Upper lobe of left lung (tissue), 6 donors: ENCODE measurements around the gene ZSCAN25. TPM values are rescaled to one million over a fixed set of nuclear protein-coding genes. Genes with fewer than 3 reads are reported as not detected.

Experiments
- ATAC-seq, 2 donors: fragments of 200-7000 bp; cut with Tn5 transposase; one replicate each; pipeline ENCODE4 v1.9.1; 2022; ENCODE audit warnings: mild to moderate bottlenecking in 2 of 2, moderate library complexity in 2 of 2; ENCODE audit not compliant: low FRiP score in 2 of 2
- DNase-seq, 2 donors: peaks; one replicate each; pipeline ENCODE4 v3.0.0-alpha.2; 2019 to 2020
- H3K27ac ChIP-seq, 4 donors: fragments of 200-600 bp; sonication (generic); one replicate each; pipeline ENCODE4 v1.5.1; 2016 to 2019
- H3K27me3 ChIP-seq, 4 donors: fragments of 200-600 bp; sonication (generic); one replicate each; pipeline ENCODE4 v1.5.1; 2017 to 2019
- H3K36me3 ChIP-seq, 4 donors: fragments of 200-600 bp; sonication (generic); one replicate each; pipeline ENCODE4 v1.5.1; 2016 to 2019
- H3K4me1 ChIP-seq, 4 donors: fragments of 200-600 bp; sonication (generic); one replicate each; pipeline ENCODE4 v1.5.1; 2018 to 2019
- H3K4me3 ChIP-seq, 4 donors: fragments of 200-600 bp; sonication (generic); one replicate each; pipeline ENCODE4 v1.5.1; 2017 to 2019; ENCODE audit warnings: mild to moderate bottlenecking in 2 of 4, moderate library complexity in 1 of 4
- H3K9me3 ChIP-seq, 4 donors: fragments of 200-600 bp; sonication (generic); one replicate each; pipeline ENCODE4 v1.5.1; 2018 to 2019
- CTCF ChIP-seq, 6 experiments: fragments of 450-650 bp in 4 of 6; fragments of 200-600 bp in 2 of 6; sonication (generic) in 2 of 6; IDR thresholded peaks; one replicate each; pipeline ENCODE4 v1.5.1; 2016 to 2019; ENCODE audit warnings: antibody characterized with exemption in 6 of 6
- EP300 ChIP-seq, 4 donors: sonication (generic); formaldehyde crosslinking; IDR thresholded peaks; one replicate each; pipeline ENCODE4 v1.5.1; 2017; ENCODE audit warnings: antibody characterized with exemption in 4 of 4, control low read depth in 2 of 4
- POLR2A ChIP-seq, 4 donors: fragments of 450-650 bp; IDR thresholded peaks; one replicate each; pipeline ENCODE4 v1.5.1; 2016 to 2017; ENCODE audit warnings: antibody characterized with exemption in 4 of 4, mild to moderate bottlenecking in 2 of 4
- POLR2AphosphoS5 ChIP-seq, 2 donors: sonication (generic); formaldehyde crosslinking; IDR thresholded peaks; one replicate each; pipeline ENCODE4 v1.5.1; 2017; ENCODE audit warnings: antibody characterized with exemption in 2 of 2
- WGBS, 2 donors: methylation state at CpG; one replicate each; pipeline ENCODE4 v1.1.5; 2017 to 2018; 5-methylcytosine and 5-hydroxymethylcytosine counted together
- total RNA-seq, 6 donors: library from RNA; depleted of rRNA in 4 of 6; stranded (reverse); fragments of >200 nt in 4 of 6; gene quantifications; one replicate each; pipeline versions ENCODE4 v1.1.0 to v1.2.1, GENCODE V29; 2016 to 2021
- donor health status: DM: no; HTN: no; CAD: no; lungs with moderate emphysema.
- donor health status: DM: no; HTN: yes; CAD: no; lungs with severe emphysema.

ZSCAN25 gene
- total RNA-seq, 6 donors from 2014 or later, result 16.4 to 54.5 (median 18.2) TPM

- Histone ChIP-seq H3K9me3 (no peaks in the 10 kb centered on the region), H3K4me1 (peaks cover 10 to 28% (median 14%) of the 10 kb centered on the region in 4 donors), H3K27ac (no peak overlapping the region), H3K4me3 (no peak overlapping the region), H3K27me3 (no peaks in the 10 kb centered on the region), H3K36me3 (peaks cover 44 to 93% (median 90%) of the 10 kb centered on the region in 4 donors)
- no peak for ATAC-seq
- WGBS, 2 donors, result 92 to 95% methylated on average over 10 of the region's 10 CpGs
- no peak for TF ChIP-seq EP300 (IDR thresholded peaks at IDR 0.05)
- TF ChIP-seq POLR2AphosphoS5 (IDR thresholded peaks at IDR 0.05), result no peak
- no peak for TF ChIP-seq CTCF (IDR thresholded peaks at IDR 0.05)
- TF ChIP-seq POLR2A (IDR thresholded peaks at IDR 0.05), result no peak
- no peak for DNase-seq
Observed at GRCh38 chr7:99622596-99622995, 5.8 kb downstream of the ZSCAN25 start.

- H3K36me3 ChIP-seq, result peaks cover 44 to 99% (median 96%) of the 10 kb centered on the region in 4 donors
- DNase-seq (no peak), ATAC-seq (no peak)
- no peaks in the 10 kb centered on the region for H3K27me3 ChIP-seq
- no peaks in the 10 kb centered on the region for H3K9me3 ChIP-seq
- TF ChIP-seq POLR2AphosphoS5 (IDR thresholded peaks at IDR 0.05) (no peak), EP300 (IDR thresholded peaks at IDR 0.05) (no peak), POLR2A (IDR thresholded peaks at IDR 0.05) (no peak), CTCF (IDR thresholded peaks at IDR 0.05) (no peak)
- H3K4me3 ChIP-seq, result no peak overlapping the region
- H3K4me1 ChIP-seq, result peaks cover 4 to 22% (median 8%) of the 10 kb centered on the region in 4 donors
- H3K27ac ChIP-seq, result peak overlapping the region in 1 of 4 donors; percentile 4
- WGBS, 2 donors, result 84 to 86% methylated on average over 7 of the region's 7 CpGs
Observed at GRCh38 chr7:99623091-99623693, 6.4 kb downstream of the ZSCAN25 start.

GRCh38 chr7:99623702-99624447 lies 7.1 kb downstream of the ZSCAN25 start:
- peaks cover 0 to 16% (median 7%) of the 10 kb centered on the region in 4 donors for H3K4me1 ChIP-seq
- H3K27me3 ChIP-seq, result no peaks in the 10 kb centered on the region
- H3K27ac ChIP-seq, result peak overlapping the region in 3 of 4 donors; percentile 8 to 57 (median 36)
- peak in 1 of 2 donors; percentile 24 for ATAC-seq
- peaks cover 49 to 100% (median 96%) of the 10 kb centered on the region in 4 donors for H3K36me3 ChIP-seq
- no peak overlapping the region for H3K4me3 ChIP-seq
- H3K9me3 ChIP-seq, result no peaks in the 10 kb centered on the region
- DNase-seq, result no peak
- 91% methylated on average over 9 of the region's 9 CpGs for WGBS, 2 donors
- TF ChIP-seq POLR2AphosphoS5 (IDR thresholded peaks at IDR 0.05), result no peak
- no peak for TF ChIP-seq EP300 (IDR thresholded peaks at IDR 0.05)
- no peak for TF ChIP-seq CTCF (IDR thresholded peaks at IDR 0.05)
- no peak for TF ChIP-seq POLR2A (IDR thresholded peaks at IDR 0.05)

GRCh38 chr7:99624484-99624883 lies 7.7 kb downstream of the ZSCAN25 start:
- Histone ChIP-seq H3K27me3 (no peaks in the 10 kb centered on the region), H3K4me3 (no peak overlapping the region), H3K27ac (peak overlapping the region in 3 of 4 donors; percentile 29 to 57 (median 36)), H3K36me3 (peaks cover 51 to 100% (median 96%) of the 10 kb centered on the region in 4 donors), H3K9me3 (no peaks in the 10 kb centered on the region), H3K4me1 (peaks cover 0 to 16% (median 7%) of the 10 kb centered on the region in 4 donors)
- peak; percentile 8 to 15 for ATAC-seq
- WGBS, 2 donors, result 82 to 91% methylated on average over 16 of the region's 16 CpGs
- peak in 1 of 2 donors; percentile 48 for DNase-seq
- peak in 1 of 2 donors; percentile 14 for TF ChIP-seq POLR2AphosphoS5 (IDR thresholded peaks at IDR 0.05)
- TF ChIP-seq CTCF (IDR thresholded peaks at IDR 0.05), result no peak
